ENCODE data around the gene HSPA6.
"Not testable (repeated sequence)": the region's sequence is repeated elsewhere in the genome, so short reads cannot be mapped to it uniquely, and the experiment has no call there.

HSPA6 gene

DNA sequence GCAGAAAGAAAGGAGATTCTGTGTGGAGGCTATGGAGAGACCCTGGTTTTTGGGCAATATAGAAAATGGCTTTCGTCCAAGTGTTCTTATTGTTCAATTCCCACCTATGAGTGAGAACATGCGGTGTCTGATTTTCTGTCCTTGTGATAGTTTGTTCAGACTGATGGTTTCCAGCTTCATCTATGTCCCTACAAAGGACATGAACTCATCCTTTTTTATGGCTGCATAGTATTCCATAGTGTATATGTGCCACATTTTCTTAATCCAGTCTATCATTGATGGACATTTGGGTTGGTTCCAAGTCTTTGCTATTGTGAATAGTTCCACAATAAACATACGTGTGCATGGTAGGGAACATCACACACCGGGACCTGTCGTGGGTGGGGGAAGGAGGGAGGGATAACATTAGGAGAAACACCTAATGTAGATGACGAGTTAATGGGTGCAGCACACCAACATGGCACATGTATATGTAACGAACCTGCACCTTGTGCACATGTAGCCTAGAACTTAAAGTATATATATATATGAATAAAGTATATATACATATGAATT lies 14.7 kb downstream of the HSPA6 start:
- DNase-seq = not testable (repeated sequence)

GRCh38 chr1:161539731-161540569 lies 15.6 kb downstream of the HSPA6 start:
- peak; percentile 99 for DNase-seq

GRCh38 chr1:161540570-161540960 lies 16.2 kb downstream of the HSPA6 start:
- DNase-seq = peak; percentile 81

GRCh38 chr1:161542091-161542559 lies 17.8 kb downstream of the HSPA6 start:
- peak; percentile 92 for DNase-seq

- DNase-seq = peak; percentile 79
Observed at GRCh38 chr1:161543125-161543524, 18.8 kb downstream of the HSPA6 start.

GRCh38 chr1:161545005-161545731 lies 20.8 kb downstream of the HSPA6 start:
- DNase-seq = not testable (repeated sequence)

GRCh38 chr1:161547995-161548741 lies 23.8 kb downstream of the HSPA6 start:
- DNase-seq = not testable (repeated sequence)

DNA sequence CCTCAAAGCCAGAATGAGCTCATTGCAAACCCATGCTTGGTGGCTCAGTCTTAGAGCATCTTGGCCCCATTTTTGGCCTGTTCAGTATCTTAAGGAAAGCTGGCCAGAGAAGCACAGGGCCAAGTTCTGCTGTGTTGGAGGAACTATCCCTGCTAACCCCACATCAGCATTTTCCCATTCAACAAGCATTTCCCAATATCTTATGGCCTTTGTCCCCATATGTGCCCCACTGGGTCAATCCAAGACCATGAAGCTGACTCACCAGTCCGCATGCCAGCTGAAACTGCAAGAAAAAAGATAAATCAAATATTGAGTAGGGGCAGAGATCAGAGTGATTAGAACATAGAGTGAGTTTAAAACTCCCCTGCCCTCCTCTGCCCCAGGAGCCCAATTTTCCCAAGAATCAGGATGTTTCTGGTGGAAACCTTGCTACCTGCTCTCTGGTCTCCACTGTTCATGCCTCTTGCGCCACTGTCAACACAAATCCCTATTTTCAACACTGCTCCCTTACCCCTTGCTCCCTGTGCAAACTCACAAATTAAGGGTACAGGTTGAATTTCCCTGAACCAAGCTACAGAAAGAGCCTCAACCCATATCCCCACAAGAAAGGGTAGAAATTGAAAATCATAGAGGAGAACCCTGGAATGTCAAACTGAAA lies 24.5 kb downstream of the HSPA6 start:
- DNase-seq = not testable (repeated sequence)

GRCh38 chr1:161549652-161550051 lies 25.3 kb downstream of the HSPA6 start, which contains the start of gene FCGR3A:
Gene FCGR3A (minus strand): TSS chr1:161549818. CDS start chr1:161549736, 82 bp downstream.
- no peak for DNase-seq

DNA sequence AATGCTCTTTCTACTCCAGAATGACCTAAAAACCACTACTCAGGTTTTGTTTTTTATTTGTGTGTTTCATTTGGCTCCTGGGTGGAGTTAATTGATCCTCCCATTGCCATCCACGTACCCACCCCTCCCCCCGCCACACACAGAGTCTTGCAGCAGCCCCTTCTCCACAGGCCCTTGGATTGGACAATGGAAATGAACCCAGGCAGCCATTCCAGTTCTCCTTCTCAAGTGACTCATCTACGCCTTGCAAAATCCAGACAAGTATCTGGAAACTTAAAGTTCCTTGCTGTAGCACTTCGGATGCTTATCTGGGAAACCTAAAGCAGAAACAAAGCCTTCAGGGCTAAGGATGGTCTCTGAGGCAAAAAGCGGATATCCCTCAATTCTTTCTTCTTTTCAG lies 26.6 kb downstream of the HSPA6 start:
- not testable (repeated sequence) for DNase-seq

GRCh38 chr1:161553631-161554030 lies 29.3 kb downstream of the HSPA6 start:
- not testable (repeated sequence) for DNase-seq

GRCh38 chr1:161554340-161554739 lies 30.0 kb downstream of the HSPA6 start:
- not testable (repeated sequence) for DNase-seq

- peak; percentile 47 for DNase-seq
Observed at GRCh38 chr1:161554815-161555417, 30.6 kb downstream of the HSPA6 start.

- not testable (repeated sequence) for DNase-seq
Observed at GRCh38 chr1:161556143-161556542, 31.8 kb downstream of the HSPA6 start.

DNA sequence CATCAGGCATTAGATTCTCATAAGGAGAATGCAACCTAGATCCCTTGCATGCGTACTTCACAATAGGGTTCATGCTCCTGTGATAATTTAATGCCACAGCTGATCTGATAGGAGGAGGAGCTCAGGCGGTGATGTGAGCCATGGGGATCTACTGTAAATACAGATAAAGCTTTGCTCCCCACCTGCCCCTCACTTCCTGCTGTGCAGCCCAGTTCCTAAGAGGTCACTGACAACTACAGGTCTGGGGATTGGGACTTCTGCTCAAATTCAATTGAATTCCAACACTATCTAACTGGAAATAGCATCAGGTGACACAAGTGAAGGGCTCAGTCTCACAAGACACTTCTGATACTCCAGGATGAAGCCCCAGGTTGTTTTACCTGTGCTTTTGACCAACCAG lies 32.6 kb downstream of the HSPA6 start:
- not testable (repeated sequence) for DNase-seq

DNA sequence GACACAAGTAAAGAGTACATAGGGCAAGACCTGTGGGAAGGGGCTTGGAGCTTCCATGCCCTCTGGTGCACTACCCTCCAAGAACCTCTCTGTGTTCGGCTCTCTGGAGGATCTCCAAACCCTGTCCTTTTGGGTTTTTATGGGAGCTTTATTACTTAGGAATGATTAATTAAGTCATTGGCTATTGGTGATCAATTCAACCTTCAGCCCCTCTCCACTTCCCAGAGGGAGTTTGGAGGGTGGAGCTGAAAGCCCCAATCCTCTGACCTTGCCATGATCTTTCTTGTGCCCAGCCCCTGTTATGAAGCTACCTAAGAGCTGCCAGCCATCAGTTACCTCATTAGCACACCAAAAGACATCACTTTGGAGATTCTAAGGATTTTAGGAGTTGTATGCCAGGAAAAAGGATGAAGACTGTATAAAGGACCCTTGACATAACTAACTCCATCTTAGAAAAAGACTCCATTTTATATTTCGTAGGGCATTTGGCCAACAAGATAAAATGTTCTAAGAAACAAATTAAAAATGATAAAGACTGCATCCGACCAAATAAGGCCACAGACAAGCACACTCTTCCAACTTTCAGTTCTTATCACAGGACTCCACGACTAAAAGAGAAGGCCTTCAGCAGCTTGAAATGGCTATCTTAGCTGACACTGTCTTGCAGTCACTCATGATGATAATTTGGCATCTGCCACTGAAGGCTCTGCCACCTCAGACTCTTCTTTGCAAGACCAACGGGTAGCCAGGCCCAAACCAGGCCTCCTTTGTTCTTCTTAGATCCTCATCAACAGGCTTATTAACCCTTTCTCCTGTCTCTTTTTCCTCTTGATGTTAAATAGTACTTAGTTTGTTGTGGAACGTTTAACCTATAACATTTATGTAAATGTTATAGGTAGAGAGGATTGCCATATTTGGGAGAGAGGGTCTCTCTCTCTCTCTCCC lies 33.4 kb downstream of the HSPA6 start:
- peak; percentile 81 for DNase-seq

DNA sequence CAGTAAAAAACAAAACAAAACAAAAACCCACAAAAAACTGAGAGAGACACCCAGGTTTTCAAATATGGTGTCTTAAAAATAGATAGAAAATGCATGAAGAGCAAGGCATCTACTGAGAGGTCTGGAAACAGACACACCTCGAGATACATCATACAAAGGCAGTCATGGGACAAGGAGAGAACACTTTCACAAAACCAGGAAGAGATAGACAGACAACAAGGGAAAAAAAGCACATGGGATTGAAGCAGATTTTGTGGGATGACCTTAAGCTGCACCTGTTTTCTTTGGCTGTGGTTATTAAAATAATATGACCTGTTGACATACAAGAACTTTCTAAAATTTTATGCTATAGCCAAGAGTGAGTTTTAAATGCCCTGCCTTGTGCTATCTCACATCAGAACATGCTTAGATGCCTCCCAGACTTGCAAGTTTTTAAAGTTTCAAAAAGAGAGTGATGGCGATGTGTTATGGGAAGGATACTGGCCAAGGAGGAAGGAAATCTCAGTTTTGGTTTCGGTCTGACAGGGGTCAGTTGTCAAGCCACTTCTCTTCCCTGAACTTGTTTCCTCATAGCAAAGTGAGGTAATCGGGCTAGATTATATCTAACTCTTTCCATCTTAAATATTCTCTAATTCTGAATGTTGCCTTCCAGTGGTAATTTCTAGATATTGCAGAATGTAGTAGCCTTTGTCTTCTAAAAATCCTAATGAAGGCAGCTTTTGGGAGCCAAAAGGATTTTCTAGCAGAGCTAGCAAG lies 36.8 kb downstream of the HSPA6 start:
- peak; percentile 95 for DNase-seq

DNA sequence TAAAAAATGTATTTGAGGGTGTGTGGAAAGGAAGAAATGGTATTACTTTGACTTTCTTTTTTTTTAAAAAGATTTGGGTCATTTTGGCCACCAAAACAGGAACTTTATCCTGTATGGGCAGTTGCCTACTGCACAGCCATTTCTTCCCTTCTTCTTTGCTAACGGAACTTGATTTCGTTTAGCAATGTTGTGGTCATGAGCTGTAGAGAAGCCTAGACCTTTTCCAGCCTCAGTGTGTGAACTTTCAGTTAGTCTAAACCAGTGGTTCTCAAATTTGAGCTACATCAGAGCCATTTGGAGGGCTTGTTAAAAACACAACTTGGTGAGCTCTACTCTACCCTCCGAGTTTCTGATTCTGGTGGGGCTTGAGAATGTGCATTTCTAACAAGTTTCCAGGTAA lies 38.1 kb downstream of the HSPA6 start:
- not testable (repeated sequence) for DNase-seq

- not testable (repeated sequence) for DNase-seq
Observed at GRCh38 chr1:161563522-161563921, 39.2 kb downstream of the HSPA6 start.

- not testable (repeated sequence) for DNase-seq
Observed at GRCh38 chr1:161566602-161566960, 42.2 kb downstream of the HSPA6 start.

Data from OCI-M1 (cell line).